Measurements from ENCODE around the gene MTA2. TPM values are rescaled to one million over a fixed set of nuclear protein-coding genes. Genes with fewer than 3 reads are reported as not detected.

Gene MTA2
- total RNA-seq, 1 experiment from 2014 or later = 135 TPM

- ChIA-PET CTCF (interaction anchor here (0.5 to 2.4 kb wide), 18 partner anchors 8 to 357 kb away, joined by 3 to 19 read pairs (median 4); partner anchors contain the start of genes B3GAT3, C11orf98, CSKMT and EEF1G), POLR2A (interaction anchor here (0.6 to 1.6 kb wide), 7 partner anchors 10 to 221 kb away, joined by 3 to 8 read pairs (median 6); partner anchors contain the start of genes B3GAT3, C11orf98, CSKMT and EEF1G)
- Mint-ChIP-seq H3K4me3 (ENCODE audit: unreplicated experiment) (peak overlapping the region; percentile 97), H3K4me1 (ENCODE audit: low read depth, unreplicated experiment) (peaks cover 41% of the 10 kb centered on the region), H3K9me3 (ENCODE audit: unreplicated experiment) (no peaks in the 10 kb centered on the region), H3K27me3 (ENCODE audit: insufficient read depth, unreplicated experiment) (no peaks in the 10 kb centered on the region), H3K27ac (ENCODE audit: unreplicated experiment) (peak overlapping the region; percentile 93), H3K36me3 (ENCODE audit: insufficient read depth, unreplicated experiment) (peaks cover 49% of the 10 kb centered on the region)
- Histone ChIP-seq H3K9me3 (no peaks in the 10 kb centered on the region), H3K4me1 (peaks cover 30% of the 10 kb centered on the region), H3K36me3 (ENCODE audit: control insufficient read depth, insufficient read depth, low read length) (0 out of 2 replicates have a peak, but pooled peaks cover 3% of the 10 kb centered on the region), H3K27me3 (replicated peaks; ENCODE audit: control insufficient read depth, insufficient read depth, low read length) (no peaks in the 10 kb centered on the region), H3K4me3 (ENCODE audit: low read depth, low read length) (peak overlapping the region; percentile 87)
- no TSS peak for BruUV-seq (replicated peaks)
- intact Hi-C loops (cut with micrococcal nuclease; ENCODE audit: unreplicated experiment) = loop anchor here (1.0 to 5.0 kb wide), 3 partner anchors 9 to 35 kb away; partner anchors contain the start of genes B3GAT3, GANAB and TUT1
- peak in 1 of 2 experiments; percentile 40 for DNase-seq
- no peak for TF ChIP-seq CTCF (IDR thresholded peaks at IDR 0.05; ENCODE audit: insufficient read depth in 1 of 2, low read depth in 1 of 2, low read length in 1 of 2, severe bottlenecking in 1 of 2, unreplicated experiment in 1 of 2)
Observed at GRCh38 chr11:62611705-62612365, 10.2 kb upstream of the MTA2 start.

DNA sequence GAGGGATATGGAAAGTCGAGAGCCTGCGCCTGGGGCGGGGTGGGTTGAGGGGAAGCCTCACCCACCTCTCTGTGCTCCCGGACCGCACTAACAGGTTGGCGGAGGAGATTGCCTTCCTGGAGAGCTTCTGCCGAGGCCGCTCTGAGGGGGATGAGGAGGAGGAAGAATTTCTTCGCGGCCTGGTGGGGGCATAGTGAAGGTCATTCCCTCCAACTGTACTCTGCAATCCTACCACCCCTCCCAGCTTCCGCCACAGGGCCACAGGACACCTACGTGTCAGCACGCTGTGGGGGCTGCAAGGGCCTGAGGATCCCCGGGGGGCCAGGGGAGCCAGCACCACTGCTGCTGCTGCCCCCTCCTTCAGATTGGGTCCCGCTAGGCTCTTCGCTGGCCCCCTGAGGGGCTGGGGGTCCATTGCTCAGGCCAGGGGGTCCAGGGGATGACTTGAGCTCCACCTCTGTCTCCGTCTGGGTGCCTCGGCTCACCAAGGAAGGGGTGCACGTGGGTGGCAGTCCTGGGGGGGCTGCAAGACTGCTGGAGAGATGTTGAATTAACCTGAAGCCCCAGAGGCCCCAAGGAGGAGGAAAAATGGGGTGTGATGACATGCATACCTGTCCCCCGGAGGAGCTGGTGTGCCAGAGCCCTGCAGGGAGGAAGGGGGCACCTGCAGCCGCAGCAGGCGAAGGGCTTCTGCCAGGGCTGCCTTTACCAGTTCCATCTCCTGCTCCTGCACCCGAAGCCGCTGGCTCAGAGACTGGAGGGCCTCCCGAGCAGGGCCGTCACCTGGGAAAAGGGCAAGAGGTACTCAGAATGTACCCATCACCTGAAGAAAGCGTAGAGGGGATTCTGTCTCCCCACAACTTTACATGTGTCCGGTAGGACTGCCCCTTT, 9.4 kb upstream of the MTA2 start:
- intact Hi-C loops (cut with micrococcal nuclease; ENCODE audit: unreplicated experiment) = loop anchor here (5.0 kb wide), 1 partner anchor 36 kb away; the partner anchor contains the start of gene GANAB
- Mint-ChIP-seq H3K27ac (ENCODE audit: unreplicated experiment) (peak overlapping the region; percentile 93), H3K9me3 (ENCODE audit: unreplicated experiment) (no peaks in the 10 kb centered on the region), H3K27me3 (ENCODE audit: insufficient read depth, unreplicated experiment) (no peaks in the 10 kb centered on the region), H3K4me1 (ENCODE audit: low read depth, unreplicated experiment) (peaks cover 44% of the 10 kb centered on the region), H3K4me3 (ENCODE audit: unreplicated experiment) (peak overlapping the region; percentile 97), H3K36me3 (ENCODE audit: insufficient read depth, unreplicated experiment) (peaks cover 47% of the 10 kb centered on the region)
- peaks cover 36% of the 10 kb centered on the region for H3K4me1 ChIP-seq
- no peaks in the 10 kb centered on the region for H3K27me3 ChIP-seq (replicated peaks; ENCODE audit: control insufficient read depth, insufficient read depth, low read length)
- POLR2A ChIA-PET = interaction anchor here (0.6 to 1.6 kb wide), 7 partner anchors 10 to 221 kb away, joined by 3 to 8 read pairs (median 6); partner anchors contain the start of genes B3GAT3, C11orf98, CSKMT and EEF1G
- TF ChIP-seq CTCF (IDR thresholded peaks at IDR 0.05; ENCODE audit: insufficient read depth in 1 of 2, low read depth in 1 of 2, low read length in 1 of 2, severe bottlenecking in 1 of 2, unreplicated experiment in 1 of 2) = no peak
- DNase-seq = no peak
- no peaks in the 10 kb centered on the region for H3K9me3 ChIP-seq
- TSS peak; percentile 9 for BruUV-seq (replicated peaks)
- CTCF ChIA-PET = interaction anchor here (0.6 to 2.4 kb wide), 12 partner anchors 8 to 232 kb away, joined by 3 to 19 read pairs (median 5); partner anchors contain the start of genes B3GAT3, C11orf98, CSKMT and MTA2
- 0 out of 2 replicates have a peak, but pooled peaks cover 3% of the 10 kb centered on the region for H3K36me3 ChIP-seq (ENCODE audit: control insufficient read depth, insufficient read depth, low read length)
- peak overlapping the region; percentile 87 for H3K4me3 ChIP-seq (ENCODE audit: low read depth, low read length)

DNA sequence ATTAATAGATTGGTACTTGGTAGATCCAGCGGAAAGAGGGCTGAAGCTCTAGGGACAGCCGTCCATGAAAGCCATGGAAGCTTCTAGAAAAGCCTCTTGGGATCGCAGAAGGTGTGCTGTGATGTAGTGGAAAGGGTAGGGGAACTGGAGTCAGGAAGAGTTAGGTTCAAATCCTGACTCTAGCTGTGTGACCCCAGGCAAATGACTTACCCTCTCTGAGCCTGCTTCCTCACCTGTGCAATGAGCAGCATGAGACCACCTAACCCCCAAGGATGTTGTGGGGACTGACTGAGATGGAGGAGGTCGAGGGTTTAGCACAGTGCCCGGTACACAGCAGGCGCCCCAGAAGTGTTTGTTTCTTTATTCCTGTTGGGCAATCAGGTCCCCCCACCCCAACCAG, 8.7 kb upstream of the MTA2 start:
- no peaks in the 10 kb centered on the region for H3K27me3 Mint-ChIP-seq (ENCODE audit: insufficient read depth, unreplicated experiment)
- Histone ChIP-seq H3K9me3 (no peaks in the 10 kb centered on the region), H3K27me3 (replicated peaks; ENCODE audit: control insufficient read depth, insufficient read depth, low read length) (no peaks in the 10 kb centered on the region), H3K4me3 (ENCODE audit: low read depth, low read length) (no peak overlapping the region), H3K36me3 (ENCODE audit: control insufficient read depth, insufficient read depth, low read length) (0 out of 2 replicates have a peak, but pooled peaks cover 3% of the 10 kb centered on the region), H3K4me1 (peaks cover 37% of the 10 kb centered on the region)
- H3K36me3 Mint-ChIP-seq (ENCODE audit: insufficient read depth, unreplicated experiment) = peaks cover 47% of the 10 kb centered on the region
- peaks cover 44% of the 10 kb centered on the region for H3K4me1 Mint-ChIP-seq (ENCODE audit: low read depth, unreplicated experiment)
- peak overlapping the region; percentile 97 for H3K4me3 Mint-ChIP-seq (ENCODE audit: unreplicated experiment)
- H3K27ac Mint-ChIP-seq (ENCODE audit: unreplicated experiment) = peak overlapping the region; percentile 19
- TSS peak; percentile 13 for BruUV-seq (replicated peaks)
- TF ChIP-seq CTCF (IDR thresholded peaks at IDR 0.05; ENCODE audit: insufficient read depth in 1 of 2, low read depth in 1 of 2, low read length in 1 of 2, severe bottlenecking in 1 of 2, unreplicated experiment in 1 of 2) = no peak
- ChIA-PET CTCF (interaction anchor here (1.7 to 2.1 kb wide), 2 partner anchors 11 to 57 kb away, joined by 6 to 17 read pairs; partner anchors contain the start of gene B3GAT3), POLR2A (no interaction called here)
- no peaks in the 10 kb centered on the region for H3K9me3 Mint-ChIP-seq (ENCODE audit: unreplicated experiment)
- intact Hi-C loops (cut with micrococcal nuclease; ENCODE audit: unreplicated experiment) = loop anchor here (5.0 kb wide), 1 partner anchor 37 kb away; the partner anchor contains the start of gene GANAB
- no peak for DNase-seq

Data from Caco-2 (cell line).